Activated CD4-positive, alpha-beta T cell treated with anti-CD3 and anti-CD28 coated beads, Interleukin-2, amount 10 ng/mL, durations not matched to agents 7 days and 5 days (primary cell): ENCODE results near the gene DIS3L. TPM values are rescaled to one million over a fixed set of nuclear protein-coding genes. Genes with fewer than 3 reads are reported as not detected.
A peak's percentile ranks its signal among the peaks of the same experiment; 100 is the strongest.
"Not testable (repeated sequence)": the region's sequence is repeated elsewhere in the genome, so short reads cannot be mapped to it uniquely, and the experiment has no call there.

Source experiments
- CTCF ChIA-PET: fragments of 350-600 bp; sonication (Branson Sonifier 250); formaldehyde crosslinking; loops from one replicate; lab custom pipeline; 2021; ENCODE audit warnings: antibody characterized with exemption; lab: Charles Lee
- POLR2A ChIA-PET: fragments of 350-600 bp; sonication (Branson Sonifier 250); formaldehyde crosslinking; loops from one replicate; lab custom pipeline; 2021; ENCODE audit warnings: antibody characterized with exemption; lab: Charles Lee
- DNase-seq: peaks from one replicate; pipeline ENCODE4 v3.0.0-alpha.2; 2020
- H3K27ac Mint-ChIP-seq: one replicate; pipeline ENCODE4 v1.8.0; 2021; ENCODE audit warnings: mild to moderate bottlenecking, moderate library complexity, mixed read lengths
- H3K27me3 Mint-ChIP-seq: one replicate; pipeline ENCODE4 v1.8.0; 2021; ENCODE audit warnings: mixed read lengths
- H3K36me3 Mint-ChIP-seq: one replicate; pipeline ENCODE4 v1.8.0; 2021; ENCODE audit warnings: low read depth, mixed read lengths
- H3K4me1 Mint-ChIP-seq: one replicate; pipeline ENCODE4 v1.8.0; 2021; ENCODE audit warnings: mixed read lengths
- H3K4me3 Mint-ChIP-seq: one replicate; pipeline ENCODE4 v1.8.0; 2021; ENCODE audit warnings: mild to moderate bottlenecking, moderate library complexity, mixed read lengths
- H3K9me3 Mint-ChIP-seq: one replicate; pipeline ENCODE4 v1.8.0; 2021; ENCODE audit warnings: mixed read lengths
- total RNA-seq, 2 experiments: library from RNA; stranded (reverse); gene quantifications; one replicate each; pipeline ENCODE4 v1.2.3, GENCODE V29; 2021

DIS3L gene
- total RNA-seq, 2 experiments from 2014 or later, result 31.2 to 35.6 TPM

DNA sequence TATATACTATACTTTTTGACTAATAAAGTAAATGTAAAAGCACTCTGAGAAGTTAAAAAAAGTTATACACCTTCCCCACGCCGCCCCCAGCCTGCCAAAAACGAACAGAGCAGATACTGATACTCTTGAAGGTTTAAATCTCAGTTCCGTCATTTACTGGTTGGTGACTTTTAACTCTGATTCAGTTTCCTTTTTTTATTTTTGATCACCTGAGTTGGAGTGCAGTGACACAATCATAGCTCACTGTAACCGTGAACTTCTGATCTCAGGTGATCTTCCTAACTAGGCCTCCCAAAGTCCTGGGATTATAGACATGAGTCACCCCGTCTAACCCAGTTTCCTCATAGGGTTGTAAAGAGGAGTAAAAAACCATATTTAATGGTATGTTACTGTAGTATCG, 66.4 kb downstream of the DIS3L start:
- Mint-ChIP-seq H3K36me3 (peaks cover 5% of the 10 kb centered on the region), H3K4me3 (no peak overlapping the region), H3K9me3 (no peaks in the 10 kb centered on the region), H3K27ac (no peak overlapping the region), H3K4me1 (peaks cover 17% of the 10 kb centered on the region), H3K27me3 (no peaks in the 10 kb centered on the region)
- no peak for DNase-seq
- ChIA-PET CTCF (no interaction called here), POLR2A (no interaction called here)

GRCh38 chr15:66361745-66362460, 68.5 kb downstream of the DIS3L start:
- DNase-seq, H3K9me3 Mint-ChIP-seq, H3K4me3 Mint-ChIP-seq, POLR2A ChIA-PET, H3K27ac Mint-ChIP-seq, H3K4me1 Mint-ChIP-seq, H3K36me3 Mint-ChIP-seq, H3K27me3 Mint-ChIP-seq: not testable (repeated sequence)
- CTCF ChIA-PET, result interaction anchor here (1.6 kb wide), 1 partner anchor 10 kb away, joined by 3 read pairs; no protein-coding TSS in a partner anchor

DNA sequence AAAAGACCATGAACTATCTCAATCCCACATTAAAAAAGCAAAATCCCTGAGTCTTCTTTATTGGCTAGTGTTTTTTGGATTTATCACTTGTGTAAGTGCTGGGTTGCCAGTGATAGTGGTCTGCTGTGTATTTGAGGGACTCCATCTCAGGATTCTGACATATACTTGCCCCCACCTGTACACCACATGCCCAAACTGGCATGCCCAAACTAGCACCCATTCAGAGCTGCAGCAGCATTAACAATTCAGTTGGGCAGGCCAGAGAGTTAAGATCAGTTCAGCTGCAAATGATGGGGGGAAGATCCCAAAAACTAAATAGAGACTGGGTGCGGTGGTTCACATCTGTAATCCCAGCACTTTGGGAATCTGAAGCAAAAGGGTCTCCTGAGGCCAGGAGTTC, 69.4 kb downstream of the DIS3L start:
- CTCF ChIA-PET, result interaction anchor here (1.6 kb wide), 1 partner anchor 9 kb away, joined by 3 read pairs; no protein-coding TSS in a partner anchor
- no peaks in the 10 kb centered on the region for H3K27me3 Mint-ChIP-seq
- H3K27ac Mint-ChIP-seq, result no peak overlapping the region

GRCh38 chr15:66364944-66365528, 71.7 kb downstream of the DIS3L start:
- H3K27ac Mint-ChIP-seq, result no peak overlapping the region
- no peak for DNase-seq
- ChIA-PET CTCF (no interaction called here), POLR2A (no interaction called here)
- H3K4me1 Mint-ChIP-seq, result peaks cover 7% of the 10 kb centered on the region
- no peak overlapping the region for H3K4me3 Mint-ChIP-seq
- no peaks in the 10 kb centered on the region for H3K36me3 Mint-ChIP-seq
- no peaks in the 10 kb centered on the region for H3K9me3 Mint-ChIP-seq
- H3K27me3 Mint-ChIP-seq, result no peaks in the 10 kb centered on the region

More for the DNA sequence above, 69.4 kb downstream of the DIS3L start:
- DNase-seq, result no peak
- POLR2A ChIA-PET, result no interaction called here
- H3K4me3 Mint-ChIP-seq, result no peak overlapping the region
- no peaks in the 10 kb centered on the region for H3K4me1 Mint-ChIP-seq
- H3K36me3 Mint-ChIP-seq, result no peaks in the 10 kb centered on the region
- no peaks in the 10 kb centered on the region for H3K9me3 Mint-ChIP-seq

GRCh38 chr15:66369773-66370651, 76.6 kb downstream of the DIS3L start:
- ChIA-PET CTCF (interaction anchor here (0.7 to 3.0 kb wide), 4 partner anchors 13 to 129 kb away, joined by 3 to 11 read pairs (median 4); partner anchors contain the start of genes MAP2K1, SNAPC5 and TIPIN), POLR2A (interaction anchor here (1.4 kb wide), 1 partner anchor 13 kb away, joined by 3 read pairs; the partner anchor contains the start of gene TIPIN)
- H3K4me3 Mint-ChIP-seq, result peak overlapping the region; percentile 51
- H3K9me3 Mint-ChIP-seq, result peaks cover 3% of the 10 kb centered on the region
- H3K4me1 Mint-ChIP-seq, result peaks cover 23% of the 10 kb centered on the region
- H3K27me3 Mint-ChIP-seq, result no peaks in the 10 kb centered on the region
- peak overlapping the region; percentile 90 for H3K27ac Mint-ChIP-seq
- peak; percentile 44 for DNase-seq
- peaks cover 2% of the 10 kb centered on the region for H3K36me3 Mint-ChIP-seq

- CTCF ChIA-PET, result no interaction called here
- peaks cover 23% of the 10 kb centered on the region for H3K4me1 Mint-ChIP-seq
- no peak overlapping the region for H3K27ac Mint-ChIP-seq
- no peak overlapping the region for H3K4me3 Mint-ChIP-seq
- H3K36me3 Mint-ChIP-seq, result peaks cover 2% of the 10 kb centered on the region
- no peaks in the 10 kb centered on the region for H3K27me3 Mint-ChIP-seq
- no peak for DNase-seq
- peaks cover 3% of the 10 kb centered on the region for H3K9me3 Mint-ChIP-seq
- POLR2A ChIA-PET, result no interaction called here
Observed at GRCh38 chr15:66374179-66374578, 80.8 kb downstream of the DIS3L start.

DNA sequence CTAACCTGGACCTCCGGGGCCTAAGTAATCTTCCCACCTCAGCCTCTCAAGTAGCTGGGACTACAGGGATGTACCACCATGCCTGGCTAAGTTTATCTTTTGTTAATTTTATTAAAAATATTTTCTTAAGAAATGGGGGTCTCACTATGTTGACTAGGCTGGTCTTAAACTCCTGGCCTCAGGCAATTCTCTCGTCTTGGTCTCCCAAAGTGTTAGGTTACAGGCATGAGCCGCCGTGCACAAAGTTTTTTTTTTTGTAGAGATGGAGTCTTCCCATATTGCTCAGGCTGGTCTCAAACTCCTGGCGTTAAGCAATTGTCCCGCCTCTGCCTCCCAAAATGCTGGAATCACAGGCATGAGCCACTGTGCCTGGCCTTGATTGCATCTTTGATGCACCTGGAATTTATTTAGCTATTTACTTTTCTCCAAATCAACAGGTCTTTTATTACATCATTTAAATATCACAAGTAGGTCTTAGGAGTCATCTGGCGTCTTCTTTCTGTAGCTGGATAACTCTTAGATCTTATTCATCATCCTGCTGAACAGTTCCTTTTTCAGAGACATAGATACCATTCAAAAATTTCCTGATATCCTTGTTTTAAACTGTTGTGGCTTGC, 85.6 kb downstream of the DIS3L start:
- Mint-ChIP-seq H3K27ac (no peak overlapping the region), H3K27me3 (no peaks in the 10 kb centered on the region), H3K9me3 (peaks cover 3% of the 10 kb centered on the region), H3K4me1 (peaks cover 1% of the 10 kb centered on the region), H3K4me3 (no peak overlapping the region), H3K36me3 (peaks cover 3% of the 10 kb centered on the region)
- ChIA-PET CTCF (interaction anchor here (0.6 to 1.6 kb wide), 6 partner anchors 8 to 152 kb away, joined by 3 to 5 read pairs (median 4); partner anchors contain the start of gene MAP2K1), POLR2A (no interaction called here)
- no peak for DNase-seq

DNA sequence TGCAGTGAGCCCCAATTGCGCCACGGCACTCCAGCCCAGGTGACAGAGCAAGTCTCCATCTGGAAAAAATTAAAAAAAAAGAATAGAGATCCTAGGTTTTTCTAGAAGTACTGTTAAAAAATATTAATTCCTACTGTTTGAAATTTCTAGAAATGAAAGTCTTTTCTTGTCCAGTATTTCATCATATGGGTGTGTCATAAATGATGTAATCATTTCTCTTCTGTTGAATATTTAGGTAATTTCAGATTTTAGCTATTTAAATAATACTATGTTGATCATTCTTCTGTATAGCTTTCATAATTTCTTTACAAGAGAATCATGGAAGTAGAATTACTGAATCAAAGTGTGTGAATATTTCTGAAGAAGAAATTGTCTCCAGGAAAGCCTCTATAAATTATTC, 88.0 kb downstream of the DIS3L start:
- H3K27ac Mint-ChIP-seq, H3K36me3 Mint-ChIP-seq, H3K27me3 Mint-ChIP-seq, H3K4me3 Mint-ChIP-seq, DNase-seq, POLR2A ChIA-PET, H3K9me3 Mint-ChIP-seq, CTCF ChIA-PET: not testable (repeated sequence)
- peaks cover 14% of the 10 kb centered on the region for H3K4me1 Mint-ChIP-seq

Other genes with a start within 250 kb of the DIS3L start
- gene MEGF11, start 39.8 kb upstream of the DIS3L start, total RNA-seq, result not detected
- 10 to 100 TPM; 25.0 to 28.0 TPM for gene TIPIN, start 63.1 kb downstream of the DIS3L start, total RNA-seq
- 10 to 100 TPM; 72.1 to 83.0 TPM for gene MAP2K1, start 93.3 kb downstream of the DIS3L start, total RNA-seq
- 10 to 100 TPM; 21.4 to 24.5 TPM for gene SNAPC5, start 204.2 kb downstream of the DIS3L start, total RNA-seq
- gene RPL4, start 211.3 kb downstream of the DIS3L start, total RNA-seq, result 1,000 to 10,000 TPM; 2,398 to 2,621 TPM
- gene ZWILCH, start 211.8 kb downstream of the DIS3L start, total RNA-seq, result 10 to 100 TPM; 28.0 to 28.3 TPM